Endothelial cell of umbilical vein (primary cell): ENCODE results near the gene CCND1. TPM values are rescaled to one million over a fixed set of nuclear protein-coding genes. Genes with fewer than 3 reads are reported as not detected.

Experiments used
- BruUV-seq: library from RNA; stranded (reverse); fragments of 400-500 nt; replicated peaks from 2 replicates; lab custom pipeline; 2021; lab: Mats Ljungman, UMichigan
- CTCF ChIA-PET: fragments of 300-600, 350-600 bp; sonication (Branson Sonifier 250); formaldehyde crosslinking; loops from one replicate; lab custom pipeline; 2021; ENCODE audit warnings: antibody characterized with exemption, inconsistent platforms; lab: Charles Lee
- POLR2A ChIA-PET: fragments of 300-600, 350-600 bp; sonication (Branson Sonifier 250); formaldehyde crosslinking; loops from one replicate; lab custom pipeline; 2021; ENCODE audit warnings: antibody characterized with exemption, inconsistent platforms; lab: Charles Lee
- DNase-seq: peaks from one replicate; pipeline ENCODE4 v3.0.0-alpha.2; 2011; ENCODE audit warnings: low read depth, low spot score
- FAIRE-seq: peaks from 2 replicates; lab custom pipeline; 2011; peaks lifted over from hg19 to GRCh38; lab: Jason Lieb, UNC
- H2AFZ ChIP-seq: 2 replicates; pipeline ENCODE4 v1.6.0; 2012; ENCODE audit warnings: low read depth, low read length, control low read depth, inconsistent platforms
- H3K27ac ChIP-seq: 2 replicates; pipeline ENCODE4 v1.5.1; 2011; ENCODE audit warnings: low read depth, mild to moderate bottlenecking, control low read depth, low read length, moderate library complexity; ENCODE audit not compliant: insufficient read depth
- H3K27me3 ChIP-seq, 2 experiments: 2 replicates each; pipeline versions ENCODE4 v1.6.0 to v1.6.1; 2011; ENCODE audit warnings: low read length in 2 of 2, mixed read lengths in 1 of 2; ENCODE audit not compliant: control insufficient read depth in 2 of 2, insufficient read depth in 2 of 2
- H3K36me3 ChIP-seq, 2 experiments: 2 replicates in 1 of 2; 3 replicates in 1 of 2; pipeline ENCODE4 v1.5.1; 2011; ENCODE audit warnings: low read length in 2 of 2, mild to moderate bottlenecking in 1 of 2, moderate library complexity in 1 of 2; ENCODE audit not compliant: control insufficient read depth in 2 of 2, insufficient read depth in 2 of 2; ENCODE audit errors: extremely low read depth in 1 of 2
- H3K4me1 ChIP-seq: 3 replicates; pipeline ENCODE4 v1.5.1; 2011; ENCODE audit warnings: mild to moderate bottlenecking, low read length; ENCODE audit not compliant: control insufficient read depth, insufficient read depth; ENCODE audit errors: extremely low read depth
- H3K4me2 ChIP-seq: 2 replicates; pipeline ENCODE4 v1.6.1; 2011; ENCODE audit warnings: low read length, control low read depth, mixed read lengths; ENCODE audit not compliant: insufficient read depth
- H3K4me3 ChIP-seq, 3 experiments: fragments of 200-600 bp in 1 of 3; sonication (generic), shearing (Covaris generic) in 1 of 3; replicated peaks in 1 of 3; 2 replicates each; pipeline ENCODE4 v1.5.1; 2011 to 2016; ENCODE audit warnings: control low read depth in 3 of 3, low read length in 3 of 3, mild to moderate bottlenecking in 2 of 3, inconsistent platforms in 1 of 3, low read depth in 1 of 3, moderate library complexity in 1 of 3; ENCODE audit not compliant: insufficient read depth in 1 of 3
- H3K79me2 ChIP-seq: 2 replicates; pipeline ENCODE4 v1.6.0; 2012; ENCODE audit warnings: low read length, inconsistent platforms; ENCODE audit not compliant: control insufficient read depth, insufficient read depth
- H3K9ac ChIP-seq: replicated peaks from 2 replicates; pipeline ENCODE3; 2011; ENCODE audit warnings: low read length, control low read depth; ENCODE audit not compliant: insufficient read depth; ENCODE audit errors: extremely low read depth
- H3K9me1 ChIP-seq: replicated peaks from 3 replicates; pipeline ENCODE4 v1.6.0; 2011; ENCODE audit warnings: mild to moderate bottlenecking, low read length; ENCODE audit not compliant: control insufficient read depth, insufficient read depth; ENCODE audit errors: extremely low read depth
- H3K9me3 ChIP-seq: replicated peaks from 2 replicates; pipeline ENCODE4 v1.5.1; 2012; ENCODE audit warnings: low read length, inconsistent platforms; ENCODE audit not compliant: control insufficient read depth, insufficient read depth
- H4K20me1 ChIP-seq: replicated peaks from 2 replicates; pipeline ENCODE3; 2011; ENCODE audit warnings: mild to moderate bottlenecking, low read length; ENCODE audit not compliant: control insufficient read depth, insufficient read depth; ENCODE audit errors: extremely low read depth
- FOS ChIP-seq: IDR thresholded peaks from 2 replicates; pipeline ENCODE4 v1.6.1; 2011; ENCODE audit warnings: mild to moderate bottlenecking, low read length, moderate library complexity, borderline replicate concordance; ENCODE audit not compliant: insufficient read depth
- POLR2A ChIP-seq: IDR thresholded peaks from 2 replicates; pipeline ENCODE4 v1.6.1; 2012; ENCODE audit warnings: low read depth, mild to moderate bottlenecking, control low read depth, low read length
- dilution Hi-C: fragments of 300-500 bp; cut with MboI; formaldehyde crosslinking; loops from one replicate; pipeline ENCODE4 v1.15.0; 2019; ENCODE audit warnings: low sequenced_read_pairs; ENCODE audit not compliant: extremely low pct_ligation_motif_present
- intact Hi-C: fragments of 100-400 bp; cut with micrococcal nuclease; formaldehyde crosslinking; loops from one replicate; pipeline ENCODE4 v1.10.0; 2022
- polyA plus RNA-seq, 4 experiments: library from polyadenylated mRNA; depleted of rRNA in 3 of 4; stranded (reverse) in 3 of 4; unstranded in 1 of 4; fragments of >200 nt; gene quantifications; 2 replicates each; pipeline versions ENCODE4 v1.2.1 to v1.2.3, GENCODE V29; 2011 to 2012; ENCODE audit warnings: missing spikeins in 1 of 4
- total RNA-seq: library from RNA; stranded (reverse); gene quantifications from 2 replicates; pipeline ENCODE4 v1.2.3, GENCODE V29; 2021
- TF ChIP-seq, protein P1 (sequence below): IDR thresholded peaks from 2 replicates; pipeline ENCODE4 v1.6.1; 2011; ENCODE audit not compliant: insufficient read depth, insufficient read length
- TF ChIP-seq, protein P2 (sequence below), 2 donors: IDR thresholded peaks; 1 replicate in 1 of 2; 2 replicates in 1 of 2; pipeline ENCODE4 v1.5.1; 2011; ENCODE audit warnings: low read length in 2 of 2, mild to moderate bottlenecking in 2 of 2, moderate library complexity in 2 of 2, control low read depth in 1 of 2, inconsistent platforms in 1 of 2, low read depth in 1 of 2; ENCODE audit not compliant: insufficient read depth in 1 of 2; ENCODE audit errors: extremely low read depth in 1 of 2

The CCND1 gene
- total and polyA plus RNA-seq, 2 donors (not counting 3 experiments of a cell fraction or from before 2014, with no cell fraction given), result 98.7 to 370 TPM

DNA sequence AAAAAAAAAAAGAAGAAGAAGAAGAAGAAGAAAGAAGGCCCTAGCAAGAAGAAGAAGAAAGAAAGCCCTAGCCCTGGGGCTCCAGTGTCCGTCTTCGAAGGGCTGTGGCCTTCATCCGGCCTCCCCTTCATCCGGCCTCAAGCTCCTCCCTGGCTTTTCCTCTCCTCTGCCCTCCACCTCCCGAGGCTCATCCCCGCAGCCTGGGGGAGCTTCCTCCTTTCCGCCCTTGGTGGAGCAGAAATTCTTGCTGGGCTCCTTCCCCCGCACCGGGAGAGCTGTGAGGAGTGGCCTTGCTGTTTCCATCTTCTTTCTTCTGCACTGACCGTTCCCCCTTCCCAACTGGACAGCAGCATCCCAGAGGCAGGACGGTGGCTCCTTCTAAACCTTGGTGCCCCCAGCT, 43.7 kb downstream of the CCND1 start:
- no peak overlapping the region for H3K9ac ChIP-seq
- no TSS peak for BruUV-seq

More for the DNA sequence above, 43.7 kb downstream of the CCND1 start:
- intact Hi-C loops (loop anchor here (1.0 to 5.0 kb wide), 2 partner anchors 513 to 583 kb away; no protein-coding TSS in a partner anchor), dilution Hi-C loops (no loop called here)
- H2AFZ ChIP-seq, result no peak overlapping the region
- TF ChIP-seq, protein P1, sequence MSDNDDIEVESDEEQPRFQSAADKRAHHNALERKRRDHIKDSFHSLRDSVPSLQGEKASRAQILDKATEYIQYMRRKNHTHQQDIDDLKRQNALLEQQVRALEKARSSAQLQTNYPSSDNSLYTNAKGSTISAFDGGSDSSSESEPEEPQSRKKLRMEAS, result no peak
- TF ChIP-seq, protein P2, sequence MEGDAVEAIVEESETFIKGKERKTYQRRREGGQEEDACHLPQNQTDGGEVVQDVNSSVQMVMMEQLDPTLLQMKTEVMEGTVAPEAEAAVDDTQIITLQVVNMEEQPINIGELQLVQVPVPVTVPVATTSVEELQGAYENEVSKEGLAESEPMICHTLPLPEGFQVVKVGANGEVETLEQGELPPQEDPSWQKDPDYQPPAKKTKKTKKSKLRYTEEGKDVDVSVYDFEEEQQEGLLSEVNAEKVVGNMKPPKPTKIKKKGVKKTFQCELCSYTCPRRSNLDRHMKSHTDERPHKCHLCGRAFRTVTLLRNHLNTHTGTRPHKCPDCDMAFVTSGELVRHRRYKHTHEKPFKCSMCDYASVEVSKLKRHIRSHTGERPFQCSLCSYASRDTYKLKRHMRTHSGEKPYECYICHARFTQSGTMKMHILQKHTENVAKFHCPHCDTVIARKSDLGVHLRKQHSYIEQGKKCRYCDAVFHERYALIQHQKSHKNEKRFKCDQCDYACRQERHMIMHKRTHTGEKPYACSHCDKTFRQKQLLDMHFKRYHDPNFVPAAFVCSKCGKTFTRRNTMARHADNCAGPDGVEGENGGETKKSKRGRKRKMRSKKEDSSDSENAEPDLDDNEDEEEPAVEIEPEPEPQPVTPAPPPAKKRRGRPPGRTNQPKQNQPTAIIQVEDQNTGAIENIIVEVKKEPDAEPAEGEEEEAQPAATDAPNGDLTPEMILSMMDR (IDR thresholded peaks at IDR 0.05; ENCODE audit: extremely low read depth in 1 of 2, insufficient read depth in 1 of 2, low read depth in 1 of 2, low read length in 2 of 2), result no peak
- TF ChIP-seq FOS, result no peak
- no peak for TF ChIP-seq POLR2A
- no peak overlapping the region for H3K4me3 ChIP-seq
- no peak overlapping the region for H3K4me2 ChIP-seq
- DNase-seq (no peak), FAIRE-seq (no peak)
- H3K79me2 ChIP-seq, result no peaks in the 10 kb centered on the region
- CTCF ChIA-PET, result interaction anchor here (0.6 to 3.7 kb wide), 15 partner anchors 8 to 584 kb away, joined by 3 to 23 read pairs (median 5); no protein-coding TSS in a partner anchor
- H3K36me3 ChIP-seq, result no peaks in the 10 kb centered on the region
- no peaks in the 10 kb centered on the region for H3K9me3 ChIP-seq
- H3K27me3 ChIP-seq, result no peaks in the 10 kb centered on the region
- no peak overlapping the region for H3K27ac ChIP-seq
- no peaks in the 10 kb centered on the region for H4K20me1 ChIP-seq
- POLR2A ChIA-PET, result no interaction called here
- H3K9me1 ChIP-seq, result no peaks in the 10 kb centered on the region
- H3K4me1 ChIP-seq, result no peaks in the 10 kb centered on the region
